GM06990 (cell line): Measurements from ENCODE around the gene RAB6A.

Experiments used
- DNase-seq: peaks from one replicate; pipeline ENCODE4 v3.0.0-alpha.2; 2011; ENCODE audit not compliant: insufficient read length; ENCODE audit errors: extremely low read depth
- H3K27me3 ChIP-seq: replicated peaks from 2 replicates; pipeline ENCODE4 v1.6.0; 2011; ENCODE audit warnings: low read length; ENCODE audit not compliant: control insufficient read depth, insufficient read depth
- H3K36me3 ChIP-seq: 2 replicates; pipeline ENCODE4 v1.5.1; 2011; ENCODE audit warnings: low read length; ENCODE audit not compliant: control insufficient read depth, insufficient read depth
- H3K4me3 ChIP-seq: replicated peaks from 2 replicates; pipeline ENCODE4 v1.5.1; 2011; ENCODE audit warnings: low read depth, mild to moderate bottlenecking, control low read depth, low read length
- CTCF ChIP-seq: IDR thresholded peaks from 2 replicates; pipeline ENCODE4 v1.5.1; 2011; ENCODE audit warnings: low read length, control low read depth, mild to moderate bottlenecking, inconsistent platforms; ENCODE audit not compliant: insufficient read depth, poor library complexity, severe bottlenecking

RAB6A gene

GRCh38 chr11:73800276-73800806, 39.5 kb upstream of the RAB6A start:
- Histone ChIP-seq H3K27me3 (no peaks in the 10 kb centered on the region), H3K36me3 (peaks cover 4% of the 10 kb centered on the region), H3K4me3 (no peak overlapping the region)
- no peak for DNase-seq
- TF ChIP-seq CTCF = no peak

GRCh38 chr11:73797457-73797856, 36.6 kb upstream of the RAB6A start:
- H3K4me3 ChIP-seq = no peak overlapping the region
- no peak for DNase-seq
- TF ChIP-seq CTCF = no peak
- peaks cover 4% of the 10 kb centered on the region for H3K36me3 ChIP-seq
- H3K27me3 ChIP-seq = no peaks in the 10 kb centered on the region

GRCh38 chr11:73795925-73796632, 35.2 kb upstream of the RAB6A start:
- no peak for TF ChIP-seq CTCF
- Histone ChIP-seq H3K36me3 (peaks cover 4% of the 10 kb centered on the region), H3K4me3 (no peak overlapping the region), H3K27me3 (no peaks in the 10 kb centered on the region)
- no peak for DNase-seq

- H3K27me3 ChIP-seq = no peaks in the 10 kb centered on the region
- H3K36me3 ChIP-seq = peaks cover 4% of the 10 kb centered on the region
- no peak for TF ChIP-seq CTCF
- H3K4me3 ChIP-seq = no peak overlapping the region
- no peak for DNase-seq
Measured at GRCh38 chr11:73792584-73792983, 31.7 kb upstream of the RAB6A start.

GRCh38 chr11:73789279-73789670, 28.4 kb upstream of the RAB6A start:
- Histone ChIP-seq H3K36me3 (no peaks in the 10 kb centered on the region), H3K4me3 (no peak overlapping the region), H3K27me3 (no peaks in the 10 kb centered on the region)
- no peak for DNase-seq
- TF ChIP-seq CTCF = no peak
